ENCODE results near the gene DEFB125.

The DEFB125 gene

GRCh38 chr20:145877-146276, 58.4 kb downstream of the DEFB125 start:
- H3K4me3 ChIP-seq (ENCODE audit: low read depth, low read length), result no peak overlapping the region
- TF ChIP-seq CTCF (IDR thresholded peaks at IDR 0.05; ENCODE audit: control insufficient read depth, extremely low read depth, insufficient read depth), result no peak
- no peak for DNase-seq (ENCODE audit: low read depth)

All from LNCaP clone FGC (cell line).